IPS-20b (cell line): ENCODE measurements around the gene SERPIND1.
"Not testable (repeated sequence)": the region's sequence is repeated elsewhere in the genome, so short reads cannot be mapped to it uniquely, and the experiment has no call there.

Experiments
- H3K27ac ChIP-seq: one replicate; pipeline ENCODE4 v1.5.1; 2013; ENCODE audit warnings: low read length
- H3K27me3 ChIP-seq: 2 replicates; pipeline ENCODE4 v1.6.1; 2013; ENCODE audit warnings: mild to moderate bottlenecking, low read length, inconsistent platforms; ENCODE audit not compliant: insufficient read depth
- H3K36me3 ChIP-seq: 2 replicates; pipeline ENCODE4 v1.6.1; 2013; ENCODE audit warnings: low read depth, mild to moderate bottlenecking, inconsistent platforms, low read length, moderate library complexity; ENCODE audit not compliant: insufficient read depth
- H3K4me1 ChIP-seq: 2 replicates; pipeline ENCODE4 v1.6.1; 2013; ENCODE audit warnings: mild to moderate bottlenecking, control low read depth, inconsistent platforms, low read length, moderate library complexity; ENCODE audit not compliant: insufficient read depth
- H3K4me3 ChIP-seq: 2 replicates; pipeline ENCODE4 v1.5.1; 2013; ENCODE audit warnings: mild to moderate bottlenecking, low read length, inconsistent platforms
- H3K9ac ChIP-seq: 2 replicates; pipeline ENCODE4 v1.6.1; 2013; ENCODE audit warnings: low read depth, mild to moderate bottlenecking, inconsistent platforms, low read length, moderate library complexity
- H3K9me3 ChIP-seq: 2 replicates; pipeline ENCODE4 v1.6.1; 2013; ENCODE audit warnings: mild to moderate bottlenecking, low read depth, low read length, inconsistent platforms; ENCODE audit not compliant: insufficient read depth

SERPIND1 gene

GRCh38 chr22:20814221-20814808 lies 40.4 kb downstream of the SERPIND1 start:
- no peaks in the 10 kb centered on the region for H3K9me3 ChIP-seq
- no peak overlapping the region for H3K4me3 ChIP-seq
- peaks cover 29% of the 10 kb centered on the region for H3K36me3 ChIP-seq
- no peak overlapping the region for H3K27ac ChIP-seq
- no peaks in the 10 kb centered on the region for H3K4me1 ChIP-seq
- H3K27me3 ChIP-seq = no peaks in the 10 kb centered on the region
- no peak overlapping the region for H3K9ac ChIP-seq

- no peak overlapping the region for H3K4me3 ChIP-seq
- H3K27ac ChIP-seq = no peak overlapping the region
- H3K27me3 ChIP-seq = no peaks in the 10 kb centered on the region
- no peaks in the 10 kb centered on the region for H3K9me3 ChIP-seq
- no peaks in the 10 kb centered on the region for H3K4me1 ChIP-seq
- no peak overlapping the region for H3K9ac ChIP-seq
- H3K36me3 ChIP-seq = peaks cover 30% of the 10 kb centered on the region
Observed at GRCh38 chr22:20815477-20816050, 41.7 kb downstream of the SERPIND1 start.

GRCh38 chr22:20816559-20816958 lies 42.6 kb downstream of the SERPIND1 start:
- Histone ChIP-seq H3K27ac (no peak overlapping the region), H3K4me3 (no peak overlapping the region), H3K27me3 (no peaks in the 10 kb centered on the region), H3K9ac (no peak overlapping the region), H3K9me3 (no peaks in the 10 kb centered on the region), H3K4me1 (no peaks in the 10 kb centered on the region), H3K36me3 (peaks cover 28% of the 10 kb centered on the region)

- Histone ChIP-seq H3K27me3 (no peaks in the 10 kb centered on the region), H3K4me3 (no peak overlapping the region), H3K36me3 (peaks cover 18% of the 10 kb centered on the region), H3K4me1 (no peaks in the 10 kb centered on the region), H3K9ac (no peak overlapping the region), H3K9me3 (no peaks in the 10 kb centered on the region), H3K27ac (no peak overlapping the region)
Observed at GRCh38 chr22:20818471-20818870, 44.6 kb downstream of the SERPIND1 start.

- no peaks in the 10 kb centered on the region for H3K27me3 ChIP-seq
- H3K9ac ChIP-seq = no peak overlapping the region
- H3K36me3 ChIP-seq = peaks cover 17% of the 10 kb centered on the region
Observed at GRCh38 chr22:20819471-20819870, 45.6 kb downstream of the SERPIND1 start.

GRCh38 chr22:20821717-20822239 lies 47.9 kb downstream of the SERPIND1 start:
- peaks cover 17% of the 10 kb centered on the region for H3K36me3 ChIP-seq
- not testable (repeated sequence) for H3K27ac ChIP-seq, H3K4me1 ChIP-seq, H3K27me3 ChIP-seq, H3K4me3 ChIP-seq, H3K9me3 ChIP-seq, H3K9ac ChIP-seq

More at GRCh38 chr22:20819471-20819870, 45.6 kb downstream of the SERPIND1 start:
- Histone ChIP-seq H3K9me3 (no peaks in the 10 kb centered on the region), H3K27ac (no peak overlapping the region), H3K4me3 (no peak overlapping the region), H3K4me1 (no peaks in the 10 kb centered on the region)

- Histone ChIP-seq H3K9ac (no peak overlapping the region), H3K27me3 (no peaks in the 10 kb centered on the region), H3K9me3 (no peaks in the 10 kb centered on the region), H3K4me3 (no peak overlapping the region), H3K4me1 (no peaks in the 10 kb centered on the region), H3K36me3 (peaks cover 17% of the 10 kb centered on the region), H3K27ac (no peak overlapping the region)
Observed at GRCh38 chr22:20822240-20822639, 48.3 kb downstream of the SERPIND1 start.

GRCh38 chr22:20823264-20823663 lies 49.4 kb downstream of the SERPIND1 start:
- Histone ChIP-seq H3K9ac (no peak overlapping the region), H3K36me3 (peaks cover 13% of the 10 kb centered on the region), H3K27ac (no peak overlapping the region), H3K4me1 (no peaks in the 10 kb centered on the region), H3K27me3 (no peaks in the 10 kb centered on the region), H3K4me3 (no peak overlapping the region), H3K9me3 (no peaks in the 10 kb centered on the region)

GRCh38 chr22:20825216-20825615 lies 51.3 kb downstream of the SERPIND1 start:
- not testable (repeated sequence) for H3K9ac ChIP-seq, H3K9me3 ChIP-seq, H3K4me3 ChIP-seq, H3K27ac ChIP-seq, H3K27me3 ChIP-seq, H3K36me3 ChIP-seq, H3K4me1 ChIP-seq

GRCh38 chr22:20825624-20826023 lies 51.7 kb downstream of the SERPIND1 start:
- H3K27me3 ChIP-seq = no peaks in the 10 kb centered on the region
- H3K9me3 ChIP-seq = no peaks in the 10 kb centered on the region
- H3K27ac ChIP-seq = no peak overlapping the region
- H3K4me3 ChIP-seq = no peak overlapping the region
- H3K9ac ChIP-seq = no peak overlapping the region
- H3K4me1 ChIP-seq = no peaks in the 10 kb centered on the region
- no peaks in the 10 kb centered on the region for H3K36me3 ChIP-seq

GRCh38 chr22:20826373-20827152 lies 52.6 kb downstream of the SERPIND1 start:
- H3K27ac ChIP-seq, H3K36me3 ChIP-seq, H3K9me3 ChIP-seq, H3K4me3 ChIP-seq, H3K27me3 ChIP-seq, H3K4me1 ChIP-seq, H3K9ac ChIP-seq: not testable (repeated sequence)
